OCI-LY3 (cell line): ENCODE results near the gene TTC6.

Experiments
- H2AFZ ChIP-seq: fragments of 200-600, 300-600 bp; shearing (Covaris generic); 2 replicates; pipeline ENCODE4 v1.6.0; 2014; ENCODE audit warnings: antibody characterized with exemption, low read depth, low read length
- H3K27ac ChIP-seq: fragments of 200-600, 300-600 bp; sonication (generic); 2 replicates; pipeline ENCODE4 v1.5.1; 2014; ENCODE audit warnings: mild to moderate bottlenecking, low read length, moderate library complexity, mixed read lengths
- H3K27me3 ChIP-seq: fragments of 200-600, 300-600 bp; sonication (generic); 2 replicates; pipeline ENCODE4 v1.6.1; 2014; ENCODE audit warnings: low read depth, low read length, mixed read lengths
- H3K36me3 ChIP-seq: fragments of 200-600, 300-600 bp; sonication (generic); replicated peaks from 2 replicates; pipeline ENCODE3; 2014; ENCODE audit warnings: low read depth, low read length, mixed read lengths
- H3K4me1 ChIP-seq: fragments of 300-600, 200-600 bp; sonication (generic); 2 replicates; pipeline ENCODE4 v1.6.1; 2014; ENCODE audit warnings: low read length, mixed read lengths
- H3K4me2 ChIP-seq: fragments of 200-600, 300-600 bp; sonication (generic); 2 replicates; pipeline ENCODE4 v1.6.1; 2014; ENCODE audit warnings: low read length, mixed read lengths
- H3K4me3 ChIP-seq: fragments of 300-600, 200-600 bp; sonication (generic); 2 replicates; pipeline ENCODE4 v1.5.1; 2014; ENCODE audit warnings: antibody characterized with exemption, mild to moderate bottlenecking, low read length, moderate library complexity
- H3K79me2 ChIP-seq: fragments of 300-600, 200-600 bp; shearing (Covaris generic); 2 replicates; pipeline ENCODE4 v1.6.1; 2014; ENCODE audit warnings: mild to moderate bottlenecking, low read length, mixed read lengths
- H3K9ac ChIP-seq: fragments of 300-600, 200-600 bp; shearing (Covaris generic); 2 replicates; pipeline ENCODE4 v1.6.0; 2014; ENCODE audit warnings: mild to moderate bottlenecking, low read length, moderate library complexity
- H3K9me3 ChIP-seq: fragments of 200-600, 300-600 bp; shearing (Covaris generic); 2 replicates; pipeline ENCODE4 v1.6.1; 2014; ENCODE audit warnings: low read length, mixed read lengths; ENCODE audit not compliant: insufficient read depth
- H4K20me1 ChIP-seq: fragments of 200-600, 300-600 bp; sonication (generic); 2 replicates; pipeline ENCODE4 v1.6.1; 2016; ENCODE audit warnings: low read length, mixed read lengths; ENCODE audit not compliant: insufficient read depth
- CTCF ChIP-seq: fragments of 200-600, 300-600 bp; sonication (generic); IDR thresholded peaks from 2 replicates; pipeline ENCODE4 v1.5.1; 2014; ENCODE audit warnings: antibody characterized with exemption, low read length, low read depth
- EZH2phosphoT487 ChIP-seq: fragments of 200-600 bp; shearing (Covaris generic); IDR thresholded peaks from 2 replicates; pipeline ENCODE4 v1.6.1; 2018; ENCODE audit warnings: antibody characterized with exemption, mixed run types, low read depth

Gene TTC6

GRCh38 chr14:37598747-37599506 is 3.5 kb downstream of the TTC6 start:
- Histone ChIP-seq H3K4me2 (no peak overlapping the region), H3K9ac (no peak overlapping the region), H3K4me3 (no peak overlapping the region), H3K36me3 (no peaks in the 10 kb centered on the region), H3K9me3 (no peaks in the 10 kb centered on the region), H3K79me2 (no peaks in the 10 kb centered on the region), H2AFZ (no peak overlapping the region), H3K27me3 (no peaks in the 10 kb centered on the region), H3K27ac (no peak overlapping the region), H3K4me1 (no peaks in the 10 kb centered on the region), H4K20me1 (no peaks in the 10 kb centered on the region)
- TF ChIP-seq CTCF (no peak), EZH2phosphoT487 (no peak)

- TF ChIP-seq CTCF, result no peak
- no peak for TF ChIP-seq EZH2phosphoT487
- no peak overlapping the region for H3K4me2 ChIP-seq
- no peak overlapping the region for H3K27ac ChIP-seq
- no peaks in the 10 kb centered on the region for H3K27me3 ChIP-seq
- no peak overlapping the region for H3K4me3 ChIP-seq
- H3K79me2 ChIP-seq, result no peaks in the 10 kb centered on the region
- H3K9ac ChIP-seq, result no peak overlapping the region
- H3K9me3 ChIP-seq, result no peaks in the 10 kb centered on the region
- H2AFZ ChIP-seq, result no peak overlapping the region
- no peaks in the 10 kb centered on the region for H4K20me1 ChIP-seq
- no peaks in the 10 kb centered on the region for H3K4me1 ChIP-seq
- no peaks in the 10 kb centered on the region for H3K36me3 ChIP-seq
These were observed 4.3 kb downstream of the TTC6 start for GRCh38 chr14:37599507-37600368.

- no peaks in the 10 kb centered on the region for H3K4me1 ChIP-seq
- no peak overlapping the region for H3K4me2 ChIP-seq
- no peaks in the 10 kb centered on the region for H3K9me3 ChIP-seq
- no peak overlapping the region for H2AFZ ChIP-seq
- H3K27ac ChIP-seq, result no peak overlapping the region
- H3K79me2 ChIP-seq, result no peaks in the 10 kb centered on the region
- no peak for TF ChIP-seq CTCF
- no peak for TF ChIP-seq EZH2phosphoT487
- no peaks in the 10 kb centered on the region for H3K27me3 ChIP-seq
- H3K36me3 ChIP-seq, result no peaks in the 10 kb centered on the region
- no peaks in the 10 kb centered on the region for H4K20me1 ChIP-seq
- no peak overlapping the region for H3K9ac ChIP-seq
- no peak overlapping the region for H3K4me3 ChIP-seq
These were observed 5.7 kb downstream of the TTC6 start for GRCh38 chr14:37600880-37601741.
